IMR-90 (cell line): Measurements from ENCODE around the gene STAC3. TPM values are rescaled to one million over a fixed set of nuclear protein-coding genes. Genes with fewer than 3 reads are reported as not detected.

Experiments
- ATAC-seq: fragments of 200-7000 bp; cut with Tn5 transposase; 2 replicates; pipeline ENCODE4 v1.9.1; 2020; ENCODE audit warnings: low read depth, mild to moderate bottlenecking, moderate library complexity
- BruUV-seq: library from RNA; stranded (reverse); fragments of 400-500 nt; replicated peaks from 2 replicates; lab custom pipeline; 2021; lab: Mats Ljungman, UMichigan
- CTCF ChIA-PET: fragments of 300-600 bp; formaldehyde crosslinking; extraction: SDS; loops from one replicate; lab custom pipeline; 2021; ENCODE audit warnings: antibody characterized with exemption; lab: Yijun Ruan, JAX
- POLR2A ChIA-PET: fragments of 300-600 bp; sonication (Branson Sonifier 250); formaldehyde crosslinking; loops from one replicate; lab custom pipeline; 2022; ENCODE audit warnings: antibody characterized with exemption; ENCODE audit not compliant: unreplicated experiment; lab: Charles Lee
- DNase-seq: peaks from one replicate; pipeline ENCODE4 v3.0.0; 2013
- H2AFZ ChIP-seq: replicated peaks from 2 replicates; pipeline ENCODE3; 2013; ENCODE audit warnings: low read length, mild to moderate bottlenecking; ENCODE audit not compliant: poor library complexity
- H2AK5ac ChIP-seq: 2 replicates; pipeline ENCODE4 v1.6.1; 2013; ENCODE audit warnings: low read depth, low read length, inconsistent platforms
- H2AK9ac ChIP-seq: replicated peaks from 2 replicates; pipeline ENCODE3; 2013; ENCODE audit warnings: mild to moderate bottlenecking, low read depth, low read length, moderate library complexity; ENCODE audit not compliant: poor library complexity
- H2BK120ac ChIP-seq: 2 replicates; pipeline ENCODE4 v1.6.1; 2013; ENCODE audit warnings: low read depth, low read length, inconsistent platforms
- H2BK15ac ChIP-seq: 3 replicates; pipeline ENCODE4 v1.6.1; 2013; ENCODE audit warnings: low read depth, low read length, inconsistent platforms
- H2BK20ac ChIP-seq: 2 replicates; pipeline ENCODE4 v1.6.1; 2013; ENCODE audit warnings: low read depth, mild to moderate bottlenecking, inconsistent platforms, low read length, moderate library complexity
- H2BK5ac ChIP-seq: 2 replicates; pipeline ENCODE4 v1.6.1; 2013; ENCODE audit warnings: mild to moderate bottlenecking, low read depth, low read length, inconsistent platforms; ENCODE audit not compliant: poor library complexity, severe bottlenecking
- H3K14ac ChIP-seq: replicated peaks from 2 replicates; pipeline ENCODE4 v1.6.1; 2013; ENCODE audit warnings: low read depth, low read length, inconsistent platforms
- H3K18ac ChIP-seq: 2 replicates; pipeline ENCODE4 v1.6.1; 2013; ENCODE audit warnings: low read depth, low read length, control low read depth
- H3K23ac ChIP-seq: 2 replicates; pipeline ENCODE4 v1.6.1; 2013; ENCODE audit warnings: low read depth, low read length, inconsistent platforms
- H3K27ac ChIP-seq: 2 replicates; pipeline ENCODE4 v1.5.1; 2013; ENCODE audit warnings: mild to moderate bottlenecking, control low read depth, low read length; ENCODE audit not compliant: insufficient read depth
- H3K27me3 ChIP-seq: 2 replicates; pipeline ENCODE4 v1.6.1; 2013; ENCODE audit warnings: low read length; ENCODE audit not compliant: control insufficient read depth, insufficient read depth
- H3K36me3 ChIP-seq: 2 replicates; pipeline ENCODE4 v1.6.1; 2013; ENCODE audit warnings: low read length, mixed read lengths; ENCODE audit not compliant: control insufficient read depth, insufficient read depth
- H3K4ac ChIP-seq: 2 replicates; pipeline ENCODE4 v1.6.1; 2013; ENCODE audit warnings: low read depth, low read length, inconsistent platforms
- H3K4me1 ChIP-seq: 2 replicates; pipeline ENCODE4 v1.6.1; 2013; ENCODE audit warnings: low read length, mixed read lengths; ENCODE audit not compliant: control insufficient read depth, insufficient read depth
- H3K4me2 ChIP-seq: 2 replicates; pipeline ENCODE4 v1.6.1; 2013; ENCODE audit warnings: low read depth, mild to moderate bottlenecking, control low read depth, low read length, moderate library complexity
- H3K4me3 ChIP-seq: 2 replicates; pipeline ENCODE4 v1.5.1; 2013; ENCODE audit warnings: low read depth, mild to moderate bottlenecking, control low read depth, low read length, moderate library complexity; ENCODE audit not compliant: insufficient read depth
- H3K56ac ChIP-seq: 2 replicates; pipeline ENCODE4 v1.6.1; 2013; ENCODE audit warnings: low read length, inconsistent platforms; ENCODE audit not compliant: insufficient read depth; ENCODE audit errors: extremely low read depth
- H3K79me1 ChIP-seq, 2 experiments: 2 replicates each; pipeline ENCODE4 v1.6.1; 2013; ENCODE audit warnings: low read length in 2 of 2, inconsistent platforms in 1 of 2, low read depth in 1 of 2
- H3K9ac ChIP-seq: 2 replicates; pipeline ENCODE4 v1.6.1; 2013; ENCODE audit warnings: low read depth, low read length, control low read depth
- H3K9me1 ChIP-seq: 2 replicates; pipeline ENCODE4 v1.6.1; 2013; ENCODE audit warnings: low read length, inconsistent platforms; ENCODE audit not compliant: insufficient read depth
- H3K9me3 ChIP-seq: 2 replicates; pipeline ENCODE4 v1.6.1; 2013; ENCODE audit warnings: low read length; ENCODE audit not compliant: control insufficient read depth, insufficient read depth
- H4K20me1 ChIP-seq: 2 replicates; pipeline ENCODE4 v1.6.1; 2013; ENCODE audit warnings: low read length, inconsistent platforms; ENCODE audit not compliant: insufficient read depth
- H4K5ac ChIP-seq: 2 replicates; pipeline ENCODE4 v1.6.1; 2013; ENCODE audit warnings: mild to moderate bottlenecking, low read depth, low read length, control low read depth
- H4K8ac ChIP-seq, 2 experiments: 2 replicates each; pipeline ENCODE4 v1.6.1; 2013; ENCODE audit warnings: low read depth in 2 of 2, low read length in 2 of 2, control low read depth in 1 of 2, inconsistent platforms in 1 of 2
- H4K91ac ChIP-seq: 2 replicates; pipeline ENCODE4 v1.6.1; 2013; ENCODE audit warnings: low read depth, low read length, inconsistent platforms; ENCODE audit not compliant: insufficient read depth
- BHLHE40 ChIP-seq: fragments of 150-350 bp; IDR thresholded peaks from 2 replicates; pipeline ENCODE4 v1.6.1; 2016; ENCODE audit warnings: mild to moderate bottlenecking, low read depth, low read length
- FOS ChIP-seq: fragments of 150-350 bp; IDR thresholded peaks from 2 replicates; pipeline ENCODE4 v1.6.1; 2016; ENCODE audit warnings: low read depth, low read length
- MAFK ChIP-seq: IDR thresholded peaks from 2 replicates; pipeline ENCODE4 v1.6.1; 2012; ENCODE audit warnings: low read depth, low read length, improper control_type of control experiment
- MXI1 ChIP-seq: IDR thresholded peaks from 2 replicates; pipeline ENCODE4 v1.6.1; 2012; ENCODE audit warnings: low read depth, mild to moderate bottlenecking, low read length, moderate library complexity, borderline replicate concordance
- POLR2A ChIP-seq: IDR thresholded peaks from 2 replicates; pipeline ENCODE4 v1.6.1; 2012; ENCODE audit warnings: mild to moderate bottlenecking, low read depth, low read length
- RAD21 ChIP-seq: IDR thresholded peaks from 2 replicates; pipeline ENCODE4 v1.6.1; 2012; ENCODE audit warnings: low read length, improper control_type of control experiment
- RFX5 ChIP-seq: IDR thresholded peaks from 2 replicates; pipeline ENCODE4 v1.8.0; 2012; ENCODE audit warnings: low read depth, mild to moderate bottlenecking, low read length, moderate library complexity
- WGBS, 2 experiments: methylation state at CpG; one replicate each; pipeline versions ENCODE4 v1.1.5 to v1.1.7; 2013; ENCODE audit warnings: missing lambda C conversion rate in 2 of 2; ENCODE audit not compliant: insufficient read length in 1 of 2; ENCODE audit errors: extremely low coverage in 2 of 2; 5-methylcytosine and 5-hydroxymethylcytosine counted together
- dilution Hi-C: fragments of 300-500 bp; cut with HindIII; formaldehyde crosslinking; loops from one replicate; pipeline ENCODE4 v1.14.3; 2018; ENCODE audit warnings: low sequenced_read_pairs; ENCODE audit not compliant: unreplicated experiment
- in situ Hi-C: fragments of 300-500 bp; cut with MboI; formaldehyde crosslinking; loops from 3 replicates; pipeline ENCODE4 v1.14.3; 2019; ENCODE audit warnings: low sequenced_read_pairs, inconsistent platforms, mixed read lengths
- intact Hi-C: fragments of 100-400 bp; cut with micrococcal nuclease; formaldehyde crosslinking; loops from 2 replicates; pipeline ENCODE4 v1.10.0; 2022
- polyA plus RNA-seq, 3 experiments: library from polyadenylated mRNA; depleted of rRNA; stranded (reverse); fragments of >200 nt; gene quantifications; 2 replicates each; pipeline ENCODE4 v1.2.3, GENCODE V29; 2012; ENCODE audit warnings: low replicate concordance in 1 of 3
- total RNA-seq: library from RNA; depleted of rRNA; stranded (reverse); fragments of >200 nt; gene quantifications from 2 replicates; pipeline ENCODE4 v1.2.3, GENCODE V29; 2012
- TF ChIP-seq, protein P1 (sequence below): fragments of 150-350 bp; IDR thresholded peaks from 2 replicates; pipeline ENCODE4 v1.6.1; 2016; ENCODE audit warnings: low read depth, mild to moderate bottlenecking, low read length, moderate library complexity, borderline replicate concordance
- TF ChIP-seq, protein P2 (sequence below): conservative IDR thresholded peaks from 2 replicates; pipeline ENCODE4 v1.5.1; 2012; ENCODE audit warnings: mild to moderate bottlenecking, low read depth, low read length, improper control_type of control experiment

STAC3 gene
- total and polyA plus RNA-seq, 2 of the 4 experiments (the other 2 are of a cell fraction): 0.18 to 0.67 TPM

DNA sequence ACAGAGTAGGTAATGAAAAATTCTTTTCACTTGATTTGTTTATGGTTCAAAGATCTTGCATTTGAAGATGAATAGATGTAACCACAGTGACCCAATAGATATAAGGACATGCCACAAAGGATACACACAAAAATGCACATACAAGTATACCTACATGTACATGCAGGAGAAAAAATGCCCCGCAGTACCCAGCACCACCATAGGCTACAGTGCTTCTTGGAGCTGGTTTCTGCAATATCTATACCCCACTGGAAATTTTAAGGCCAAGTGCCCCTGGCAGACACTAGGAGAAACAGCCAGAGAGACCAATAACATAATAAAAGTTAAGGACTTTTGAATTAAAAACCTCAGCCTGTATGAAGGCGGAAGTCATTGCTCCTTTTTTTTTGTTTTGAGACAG lies 12.1 kb upstream of the STAC3 start:
- H3K4me2 ChIP-seq: no peak overlapping the region
- no peak overlapping the region for H3K18ac ChIP-seq
- H3K27ac ChIP-seq: no peak overlapping the region
- ChIA-PET POLR2A (no interaction called here), CTCF (interaction anchor here (0.6 to 0.7 kb wide), 2 partner anchors 45 to 193 kb away, joined by 3 read pairs; no protein-coding TSS in a partner anchor)
- intact Hi-C loops: loop anchor here (1.0 kb wide), 1 partner anchor 190 kb away; no protein-coding TSS in a partner anchor
- H3K14ac ChIP-seq: no peak overlapping the region
- H4K91ac ChIP-seq: no peak overlapping the region
- H3K36me3 ChIP-seq: peaks cover 29% of the 10 kb centered on the region
- no peak overlapping the region for H2AK9ac ChIP-seq
- BruUV-seq: no TSS peak
- DNase-seq (no peak), ATAC-seq (no peak)
- WGBS, 2 experiments: 100% methylated on average over 1 of the region's 2 CpGs; no CpG with 5 or more reads in 1 of the 2 experiments
- no peak overlapping the region for H3K9ac ChIP-seq
- no peak overlapping the region for H3K4me3 ChIP-seq
- dilution Hi-C loops: no loop called here
- no peak overlapping the region for H4K5ac ChIP-seq
- no peak overlapping the region for H3K4ac ChIP-seq
- no peak overlapping the region for H2AFZ ChIP-seq
- no peaks in the 10 kb centered on the region; the same call in 1 of the 2 replicates for H3K4me1 ChIP-seq
- H4K8ac ChIP-seq: no peak overlapping the region
- no peak overlapping the region for H2AK5ac ChIP-seq
- no peaks in the 10 kb centered on the region for H3K9me3 ChIP-seq
- H3K79me1 ChIP-seq: peaks cover 0 to 11% of the 10 kb centered on the region in 2 experiments; a peak in 1 of 4 replicates
- H3K56ac ChIP-seq: no peak overlapping the region
- no peaks in the 10 kb centered on the region for H3K27me3 ChIP-seq
- in situ Hi-C loops: no loop called here
- H2BK120ac ChIP-seq: no peak overlapping the region
- H2BK15ac ChIP-seq: no peak overlapping the region
- TF ChIP-seq, protein P1, sequence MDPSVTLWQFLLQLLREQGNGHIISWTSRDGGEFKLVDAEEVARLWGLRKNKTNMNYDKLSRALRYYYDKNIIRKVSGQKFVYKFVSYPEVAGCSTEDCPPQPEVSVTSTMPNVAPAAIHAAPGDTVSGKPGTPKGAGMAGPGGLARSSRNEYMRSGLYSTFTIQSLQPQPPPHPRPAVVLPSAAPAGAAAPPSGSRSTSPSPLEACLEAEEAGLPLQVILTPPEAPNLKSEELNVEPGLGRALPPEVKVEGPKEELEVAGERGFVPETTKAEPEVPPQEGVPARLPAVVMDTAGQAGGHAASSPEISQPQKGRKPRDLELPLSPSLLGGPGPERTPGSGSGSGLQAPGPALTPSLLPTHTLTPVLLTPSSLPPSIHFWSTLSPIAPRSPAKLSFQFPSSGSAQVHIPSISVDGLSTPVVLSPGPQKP: no peak
- no peak for TF ChIP-seq MAFK
- TF ChIP-seq MXI1: no peak
- TF ChIP-seq RFX5: no peak
- TF ChIP-seq POLR2A: no peak
- no peak for TF ChIP-seq FOS
- TF ChIP-seq, protein P2, sequence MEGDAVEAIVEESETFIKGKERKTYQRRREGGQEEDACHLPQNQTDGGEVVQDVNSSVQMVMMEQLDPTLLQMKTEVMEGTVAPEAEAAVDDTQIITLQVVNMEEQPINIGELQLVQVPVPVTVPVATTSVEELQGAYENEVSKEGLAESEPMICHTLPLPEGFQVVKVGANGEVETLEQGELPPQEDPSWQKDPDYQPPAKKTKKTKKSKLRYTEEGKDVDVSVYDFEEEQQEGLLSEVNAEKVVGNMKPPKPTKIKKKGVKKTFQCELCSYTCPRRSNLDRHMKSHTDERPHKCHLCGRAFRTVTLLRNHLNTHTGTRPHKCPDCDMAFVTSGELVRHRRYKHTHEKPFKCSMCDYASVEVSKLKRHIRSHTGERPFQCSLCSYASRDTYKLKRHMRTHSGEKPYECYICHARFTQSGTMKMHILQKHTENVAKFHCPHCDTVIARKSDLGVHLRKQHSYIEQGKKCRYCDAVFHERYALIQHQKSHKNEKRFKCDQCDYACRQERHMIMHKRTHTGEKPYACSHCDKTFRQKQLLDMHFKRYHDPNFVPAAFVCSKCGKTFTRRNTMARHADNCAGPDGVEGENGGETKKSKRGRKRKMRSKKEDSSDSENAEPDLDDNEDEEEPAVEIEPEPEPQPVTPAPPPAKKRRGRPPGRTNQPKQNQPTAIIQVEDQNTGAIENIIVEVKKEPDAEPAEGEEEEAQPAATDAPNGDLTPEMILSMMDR: no peak
- no peak for TF ChIP-seq RAD21
- TF ChIP-seq BHLHE40: no peak
- no peak overlapping the region for H2BK20ac ChIP-seq
- no peak overlapping the region for H2BK5ac ChIP-seq
- no peak overlapping the region for H3K23ac ChIP-seq
- no peaks in the 10 kb centered on the region; the same call in 1 of the 2 replicates for H4K20me1 ChIP-seq
- H3K9me1 ChIP-seq: peaks cover 3% of the 10 kb centered on the region; the same call in 1 of the 2 replicates
